GM12801 (cell line): ENCODE measurements around the gene SFT2D1.

Experiments used
- TF ChIP-seq, protein P1 (sequence below): IDR thresholded peaks from one replicate; pipeline ENCODE4 v1.5.1; 2011; ENCODE audit warnings: control low read depth; ENCODE audit not compliant: insufficient read length; ENCODE audit errors: extremely low read depth

Gene SFT2D1

DNA sequence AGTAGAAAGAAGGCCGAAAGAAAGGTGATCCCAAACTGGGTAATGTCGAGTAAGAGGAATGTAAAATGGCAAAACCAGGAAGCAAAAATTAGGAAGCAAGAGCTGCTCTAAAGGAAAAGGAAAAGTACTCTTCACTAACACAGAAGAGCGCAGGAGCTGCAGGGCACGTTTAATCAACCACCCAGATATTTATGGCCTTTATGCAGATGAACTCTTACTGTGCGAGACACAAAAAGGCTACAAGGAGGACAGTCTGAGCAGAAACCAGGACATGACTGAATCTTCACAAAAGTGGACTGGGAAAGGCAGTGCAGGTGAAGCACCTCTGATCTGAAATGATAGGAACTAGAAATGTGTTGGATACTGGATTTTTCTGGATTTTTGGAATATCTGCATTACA lies 18.9 kb downstream of the SFT2D1 start:
- TF ChIP-seq, protein P1, sequence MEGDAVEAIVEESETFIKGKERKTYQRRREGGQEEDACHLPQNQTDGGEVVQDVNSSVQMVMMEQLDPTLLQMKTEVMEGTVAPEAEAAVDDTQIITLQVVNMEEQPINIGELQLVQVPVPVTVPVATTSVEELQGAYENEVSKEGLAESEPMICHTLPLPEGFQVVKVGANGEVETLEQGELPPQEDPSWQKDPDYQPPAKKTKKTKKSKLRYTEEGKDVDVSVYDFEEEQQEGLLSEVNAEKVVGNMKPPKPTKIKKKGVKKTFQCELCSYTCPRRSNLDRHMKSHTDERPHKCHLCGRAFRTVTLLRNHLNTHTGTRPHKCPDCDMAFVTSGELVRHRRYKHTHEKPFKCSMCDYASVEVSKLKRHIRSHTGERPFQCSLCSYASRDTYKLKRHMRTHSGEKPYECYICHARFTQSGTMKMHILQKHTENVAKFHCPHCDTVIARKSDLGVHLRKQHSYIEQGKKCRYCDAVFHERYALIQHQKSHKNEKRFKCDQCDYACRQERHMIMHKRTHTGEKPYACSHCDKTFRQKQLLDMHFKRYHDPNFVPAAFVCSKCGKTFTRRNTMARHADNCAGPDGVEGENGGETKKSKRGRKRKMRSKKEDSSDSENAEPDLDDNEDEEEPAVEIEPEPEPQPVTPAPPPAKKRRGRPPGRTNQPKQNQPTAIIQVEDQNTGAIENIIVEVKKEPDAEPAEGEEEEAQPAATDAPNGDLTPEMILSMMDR: no peak

DNA sequence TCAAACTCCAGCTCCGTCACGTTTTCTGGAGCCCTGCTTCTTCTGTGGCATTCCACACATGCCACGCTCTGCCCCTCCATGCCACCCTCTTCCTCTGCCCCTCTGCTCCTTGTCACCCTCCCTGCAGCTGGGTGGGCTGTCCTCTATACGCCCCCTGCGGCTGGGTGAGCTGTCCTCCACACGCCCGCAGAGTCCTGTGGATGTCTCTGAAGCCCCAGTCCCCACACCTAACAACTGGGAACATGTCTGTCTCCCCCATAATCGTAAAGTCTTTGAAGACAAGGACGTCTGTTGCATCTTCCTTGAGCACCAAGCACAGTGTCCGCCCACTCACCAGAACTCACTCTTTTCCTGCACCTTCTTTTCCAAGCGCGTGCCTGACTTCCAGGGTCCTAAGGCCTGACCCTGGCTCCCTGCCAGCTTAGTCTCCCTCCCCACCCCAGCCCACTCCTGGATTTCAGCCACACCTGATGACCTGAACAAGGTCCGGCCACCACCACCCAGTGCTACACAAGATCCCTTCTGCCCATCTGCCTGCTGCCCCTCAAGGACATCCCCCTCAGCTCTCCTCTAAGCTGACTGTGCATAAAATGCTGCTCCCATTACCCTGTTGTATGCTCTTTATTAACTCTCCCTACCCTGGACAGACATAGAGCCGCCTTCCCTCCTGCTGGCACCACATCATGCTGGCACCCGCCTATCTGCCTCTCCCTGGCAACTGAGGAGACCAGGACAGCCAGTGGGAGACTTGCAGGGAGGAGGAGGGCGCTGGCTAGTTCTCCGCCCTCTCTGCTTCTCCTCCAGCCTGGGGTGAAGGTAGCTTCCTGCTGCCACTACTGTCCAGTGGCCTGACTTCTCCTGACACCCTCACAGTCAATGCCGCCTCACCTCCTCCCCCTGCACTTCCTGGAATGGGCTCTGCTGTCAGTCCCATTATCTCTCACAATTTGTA lies 23.4 kb downstream of the SFT2D1 start:
- TF ChIP-seq, protein P1: no peak

DNA sequence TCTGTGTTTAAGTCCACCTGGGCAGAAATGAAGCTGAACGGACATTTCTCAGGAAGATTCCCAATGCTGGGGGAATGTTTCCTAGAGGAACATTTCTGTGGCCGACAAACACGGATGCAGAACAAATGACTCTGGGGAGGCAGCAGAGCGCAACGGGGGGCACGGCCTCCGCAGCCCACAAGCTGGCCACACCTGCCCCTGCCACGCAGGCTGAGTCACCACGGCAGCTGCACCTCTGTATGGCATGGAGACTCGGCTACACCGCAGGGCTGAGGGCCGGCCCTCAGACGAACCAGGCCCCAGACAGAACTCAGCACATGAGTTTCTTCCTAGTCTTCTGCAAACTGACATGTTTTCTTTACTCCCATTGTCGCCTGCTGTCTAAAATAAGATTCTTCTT lies 24.1 kb downstream of the SFT2D1 start:
- TF ChIP-seq, protein P1: no peak

DNA sequence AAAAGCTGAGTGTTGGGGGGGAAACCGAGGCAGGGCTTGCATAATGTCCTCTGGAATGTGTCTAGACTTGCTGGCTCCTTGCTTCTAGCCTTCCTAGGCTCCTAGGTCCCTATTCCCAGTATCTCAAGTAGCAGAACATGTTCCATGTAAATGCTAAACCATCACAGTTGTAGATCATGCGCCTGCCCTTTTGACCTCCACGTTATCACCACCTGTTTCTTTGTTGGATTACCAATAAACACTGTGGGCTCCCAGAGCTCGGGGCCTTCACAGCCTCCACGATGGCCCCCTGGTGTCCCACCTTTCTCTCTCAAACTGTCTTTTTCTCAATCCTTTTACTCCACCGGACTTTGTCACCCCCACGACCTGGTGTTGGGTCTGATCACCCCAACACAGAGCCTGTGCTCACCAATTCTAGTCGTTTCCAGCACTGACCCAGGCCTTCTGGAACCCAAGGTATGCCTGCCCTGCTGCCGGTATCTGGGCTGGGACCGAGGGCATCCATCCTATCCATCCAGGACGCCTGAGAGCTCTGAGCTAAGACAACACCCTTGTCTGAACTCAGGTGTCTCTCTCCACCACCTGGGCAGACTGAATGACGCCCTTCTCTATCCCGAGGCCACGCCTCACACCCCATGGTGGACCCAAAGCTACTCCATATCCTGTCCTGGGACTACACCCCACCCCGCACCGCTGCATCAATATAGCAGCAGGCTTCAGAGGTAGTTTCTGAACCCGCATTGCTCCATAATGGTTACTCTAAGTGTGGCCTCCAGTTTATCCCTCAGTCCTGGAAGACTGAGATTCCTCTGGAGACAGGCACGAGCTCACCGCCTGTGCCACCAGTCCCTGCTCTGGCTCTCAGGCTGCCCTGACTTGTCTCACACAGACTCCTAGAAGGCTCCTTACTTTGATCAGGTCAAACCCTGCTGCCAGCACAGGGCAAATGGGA lies 24.8 kb downstream of the SFT2D1 start:
- TF ChIP-seq, protein P1: no peak

DNA sequence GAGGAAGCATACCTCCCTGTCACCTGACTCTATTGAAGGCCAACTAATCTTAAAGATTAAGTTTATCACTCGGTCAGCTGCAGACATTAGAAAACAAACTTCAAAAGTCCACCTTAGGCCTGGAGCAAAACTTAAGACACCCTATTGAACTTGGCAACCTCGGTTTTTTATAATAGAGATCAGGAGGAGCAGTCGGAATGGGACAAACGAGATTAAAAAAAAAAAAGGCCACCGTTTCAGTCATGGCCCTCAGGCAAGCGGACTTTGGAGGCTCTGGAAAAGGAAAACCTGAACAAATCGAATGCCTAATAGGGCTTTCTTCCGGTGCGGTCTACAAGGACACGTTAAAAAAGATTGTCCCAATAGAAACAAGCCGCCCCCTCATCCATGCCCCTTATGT lies 26.9 kb downstream of the SFT2D1 start:
- TF ChIP-seq, protein P1: no peak

DNA sequence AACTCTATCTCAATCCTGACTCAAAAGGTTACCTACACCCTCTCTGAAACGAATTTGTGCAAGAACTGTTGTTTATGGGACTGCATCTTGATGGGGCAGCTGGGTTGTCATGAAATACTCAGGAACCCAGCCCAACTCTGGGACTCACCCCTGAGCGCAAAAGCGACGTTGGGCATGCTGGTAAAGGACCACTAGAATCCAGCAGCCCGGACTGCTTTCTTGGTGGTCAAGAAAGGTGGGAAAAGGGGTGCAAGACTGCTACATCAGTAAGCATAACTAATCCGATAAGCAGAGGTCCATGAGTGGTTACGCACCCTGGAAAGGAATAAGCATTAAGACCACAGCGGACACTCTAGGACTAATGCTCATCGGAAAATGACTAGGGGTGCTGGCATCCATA lies 27.9 kb downstream of the SFT2D1 start:
- TF ChIP-seq, protein P1: no peak
